ENCODE measurements around the gene DSCAML1.

Gene DSCAML1

DNA sequence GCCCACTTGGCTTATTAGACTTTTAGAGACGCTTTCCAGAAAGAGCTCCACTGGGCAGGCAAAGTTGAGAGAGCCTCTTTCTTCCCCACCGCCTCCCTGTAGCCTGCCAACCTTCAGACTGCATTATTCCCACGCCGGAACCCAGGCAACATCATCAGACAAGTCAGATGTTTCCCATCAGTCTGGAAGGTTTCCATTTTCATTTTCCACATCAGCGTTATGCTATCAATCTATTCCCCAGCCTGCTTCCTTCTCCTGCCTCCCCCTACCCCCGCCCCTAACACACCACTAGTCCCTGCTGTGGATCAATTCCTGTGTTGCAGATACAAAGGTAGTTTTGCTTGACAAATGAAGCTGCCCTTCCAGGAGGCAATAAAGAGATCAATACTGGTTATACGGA, 184.8 kb downstream of the DSCAML1 start:
- no peak for DNase-seq (ENCODE audit: low read depth)
- no peak overlapping the region for H3K4me3 ChIP-seq (ENCODE audit: low read depth, low read length)
- TF ChIP-seq, protein P1, sequence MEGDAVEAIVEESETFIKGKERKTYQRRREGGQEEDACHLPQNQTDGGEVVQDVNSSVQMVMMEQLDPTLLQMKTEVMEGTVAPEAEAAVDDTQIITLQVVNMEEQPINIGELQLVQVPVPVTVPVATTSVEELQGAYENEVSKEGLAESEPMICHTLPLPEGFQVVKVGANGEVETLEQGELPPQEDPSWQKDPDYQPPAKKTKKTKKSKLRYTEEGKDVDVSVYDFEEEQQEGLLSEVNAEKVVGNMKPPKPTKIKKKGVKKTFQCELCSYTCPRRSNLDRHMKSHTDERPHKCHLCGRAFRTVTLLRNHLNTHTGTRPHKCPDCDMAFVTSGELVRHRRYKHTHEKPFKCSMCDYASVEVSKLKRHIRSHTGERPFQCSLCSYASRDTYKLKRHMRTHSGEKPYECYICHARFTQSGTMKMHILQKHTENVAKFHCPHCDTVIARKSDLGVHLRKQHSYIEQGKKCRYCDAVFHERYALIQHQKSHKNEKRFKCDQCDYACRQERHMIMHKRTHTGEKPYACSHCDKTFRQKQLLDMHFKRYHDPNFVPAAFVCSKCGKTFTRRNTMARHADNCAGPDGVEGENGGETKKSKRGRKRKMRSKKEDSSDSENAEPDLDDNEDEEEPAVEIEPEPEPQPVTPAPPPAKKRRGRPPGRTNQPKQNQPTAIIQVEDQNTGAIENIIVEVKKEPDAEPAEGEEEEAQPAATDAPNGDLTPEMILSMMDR (IDR thresholded peaks at IDR 0.05; ENCODE audit: insufficient read depth, low read depth, low read length, missing control alignments), result no peak

DNA sequence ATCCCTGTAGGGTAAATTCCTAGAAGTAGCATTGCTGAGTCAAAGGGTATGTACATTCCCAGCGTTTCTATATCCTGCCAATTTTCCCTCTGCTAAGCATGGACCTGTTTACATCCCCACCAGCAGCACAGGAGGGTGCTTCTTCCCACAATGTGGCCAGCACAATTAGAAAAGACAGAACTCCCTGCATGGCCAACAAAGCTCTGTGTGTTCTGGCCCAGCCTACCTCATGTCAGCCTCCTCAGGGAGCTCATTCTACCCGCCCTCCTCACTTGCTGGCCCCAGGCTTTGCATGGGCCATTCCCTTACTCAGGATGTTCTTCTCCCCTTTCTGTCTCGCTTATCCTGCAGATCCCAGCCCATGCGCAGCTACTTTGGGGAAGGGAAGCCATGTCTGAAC, 186.1 kb downstream of the DSCAML1 start:
- TF ChIP-seq, protein P1 (IDR thresholded peaks at IDR 0.05; ENCODE audit: insufficient read depth, low read depth, low read length, missing control alignments), result no peak
- H3K4me3 ChIP-seq (ENCODE audit: low read depth, low read length), result no peak overlapping the region
- DNase-seq (ENCODE audit: low read depth), result no peak

DNA sequence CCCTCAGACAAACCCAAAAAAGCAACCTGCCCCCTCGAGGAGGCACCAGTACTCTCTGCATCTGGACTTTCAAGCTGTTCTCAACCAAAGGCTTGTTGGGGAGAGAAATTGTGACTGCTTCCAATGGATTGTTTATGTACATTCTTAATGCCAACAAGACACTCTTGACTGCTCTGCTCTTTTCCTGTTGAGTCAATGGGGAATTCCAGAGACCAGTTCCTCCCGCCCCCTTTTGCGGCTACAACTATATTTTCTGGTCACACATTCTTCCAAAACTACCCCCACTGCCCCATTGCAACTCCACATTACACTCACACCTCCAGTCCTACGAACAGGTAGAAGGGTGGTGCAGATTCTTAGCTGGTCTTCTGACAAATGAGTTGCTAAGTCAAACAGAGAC, 187.0 kb downstream of the DSCAML1 start:
- peak; percentile 74 for DNase-seq (ENCODE audit: low read depth)
- TF ChIP-seq, protein P1 (IDR thresholded peaks at IDR 0.05; ENCODE audit: insufficient read depth, low read depth, low read length, missing control alignments), result no peak
- no peak overlapping the region for H3K4me3 ChIP-seq (ENCODE audit: low read depth, low read length)

DNA sequence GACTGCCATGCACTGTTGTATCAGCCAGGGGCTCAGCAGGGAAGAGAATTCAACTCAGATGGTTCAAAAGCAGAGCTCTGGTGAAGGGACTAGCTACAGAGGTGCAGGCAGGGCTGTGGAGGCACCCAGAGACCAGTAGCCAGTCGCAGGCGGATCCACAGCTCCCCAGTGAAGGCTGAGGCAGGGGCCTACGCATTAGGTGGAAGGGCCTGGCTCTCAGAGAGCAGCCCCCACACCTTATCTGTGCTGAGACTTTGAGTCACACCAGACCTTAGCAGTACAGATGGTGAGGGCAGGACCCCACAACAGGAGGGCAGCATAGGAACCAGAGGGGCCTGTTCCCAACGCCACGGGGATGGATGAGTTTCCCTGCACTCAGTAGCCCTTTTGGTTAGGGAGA, 189.6 kb downstream of the DSCAML1 start:
- DNase-seq (ENCODE audit: low read depth), result no peak
- TF ChIP-seq, protein P1 (IDR thresholded peaks at IDR 0.05; ENCODE audit: insufficient read depth, low read depth, low read length, missing control alignments), result no peak

DNA sequence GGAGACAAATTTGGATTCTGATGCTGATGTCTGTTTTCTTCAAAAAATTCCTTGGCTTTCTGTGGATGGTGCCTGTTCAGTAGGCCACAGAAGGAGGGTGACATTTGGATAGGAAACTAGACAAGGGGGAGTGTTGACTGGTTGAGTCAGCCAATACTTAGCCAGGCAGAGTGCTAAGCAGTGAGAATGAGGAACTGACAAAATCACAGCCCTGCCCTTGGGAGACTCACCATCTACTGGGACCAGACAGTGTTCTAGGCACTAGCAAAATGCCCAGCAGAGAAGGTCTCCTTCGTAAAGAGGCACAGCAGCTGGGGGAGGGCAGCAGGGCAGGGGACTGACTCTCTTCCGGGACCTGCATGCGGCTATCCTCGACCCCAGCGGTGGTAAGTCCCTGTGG, 190.2 kb downstream of the DSCAML1 start:
- peak; percentile 55 for DNase-seq (ENCODE audit: low read depth)
- TF ChIP-seq, protein P1 (IDR thresholded peaks at IDR 0.05; ENCODE audit: insufficient read depth, low read depth, low read length, missing control alignments), result no peak
- H3K4me3 ChIP-seq (ENCODE audit: low read depth, low read length), result no peak overlapping the region

More for the DNA sequence above, 189.6 kb downstream of the DSCAML1 start:
- H3K4me3 ChIP-seq (ENCODE audit: low read depth, low read length), result no peak overlapping the region

DNA sequence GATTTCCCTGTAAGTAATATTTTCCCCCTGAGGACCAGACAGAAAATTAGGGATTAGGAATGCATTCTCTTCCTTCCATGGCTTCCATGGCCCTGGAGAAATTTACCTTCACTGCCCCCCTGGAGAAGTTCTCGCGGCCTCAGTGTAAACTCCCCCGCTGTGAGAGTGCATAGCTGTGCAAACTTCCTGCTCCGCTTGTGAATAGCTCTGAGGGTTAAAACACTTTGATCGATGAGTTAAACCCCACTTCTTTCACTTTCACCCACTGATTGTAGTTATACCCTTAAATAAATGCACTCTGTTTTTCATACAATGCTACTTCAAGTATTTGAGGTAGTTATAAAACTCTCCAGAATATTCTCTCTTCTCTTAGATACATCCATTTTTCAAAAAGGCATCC, 190.8 kb downstream of the DSCAML1 start:
- peak; percentile 73 for DNase-seq (ENCODE audit: low read depth)
- TF ChIP-seq, protein P1 (IDR thresholded peaks at IDR 0.05; ENCODE audit: insufficient read depth, low read depth, low read length, missing control alignments), result no peak
- no peak overlapping the region for H3K4me3 ChIP-seq (ENCODE audit: low read depth, low read length)

DNA sequence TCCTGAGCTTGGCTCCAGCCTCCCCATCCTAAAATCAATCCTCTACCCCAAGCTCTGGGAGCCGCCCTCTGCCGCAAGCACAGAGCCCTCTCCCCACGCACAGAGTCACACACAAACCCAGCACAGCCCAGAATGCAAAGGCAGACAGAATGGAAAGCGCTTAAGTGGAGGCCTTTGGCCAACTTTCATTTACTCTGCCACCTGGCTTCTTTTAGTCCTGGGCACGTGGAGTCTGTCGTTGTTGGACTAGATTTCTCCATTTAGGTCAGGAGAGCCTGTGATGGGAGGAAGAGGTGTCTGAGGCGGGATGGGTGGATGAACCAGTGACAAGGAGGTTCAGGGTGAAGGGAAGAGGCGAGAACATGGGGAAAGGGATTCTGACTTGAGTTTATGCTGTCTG, 191.7 kb downstream of the DSCAML1 start:
- no peak for DNase-seq (ENCODE audit: low read depth)

More for the DNA sequence above, 191.7 kb downstream of the DSCAML1 start:
- TF ChIP-seq, protein P1 (IDR thresholded peaks at IDR 0.05; ENCODE audit: insufficient read depth, low read depth, low read length, missing control alignments), result no peak
- H3K4me3 ChIP-seq (ENCODE audit: low read depth, low read length), result no peak overlapping the region

Data from GM12865 (cell line).